ENCODE results near the gene FMN1.
"Not testable (repeated sequence)": the region's sequence is repeated elsewhere in the genome, so short reads cannot be mapped to it uniquely, and the experiment has no call there.

Gene FMN1

DNA sequence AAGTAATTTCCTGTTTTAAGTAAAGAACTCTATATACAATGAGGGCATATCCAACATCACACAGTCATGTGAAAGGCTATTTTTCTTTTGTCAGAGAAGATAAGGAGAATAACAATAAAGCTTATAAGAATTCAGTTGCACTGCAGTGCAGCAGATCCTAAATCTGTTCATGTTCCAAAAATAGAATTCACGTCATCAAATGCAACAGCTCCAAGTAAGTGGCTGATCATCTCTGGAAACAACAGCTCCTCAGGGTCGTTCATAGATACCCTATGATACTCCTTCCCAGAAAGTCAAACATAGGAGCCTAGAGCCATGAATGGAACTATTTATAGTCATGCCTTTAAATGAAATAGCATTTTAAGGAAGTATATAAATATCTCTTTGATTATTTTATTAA is 100.2 kb downstream of the FMN1 start:
- no peak for DNase-seq (ENCODE audit: low spot score)

DNA sequence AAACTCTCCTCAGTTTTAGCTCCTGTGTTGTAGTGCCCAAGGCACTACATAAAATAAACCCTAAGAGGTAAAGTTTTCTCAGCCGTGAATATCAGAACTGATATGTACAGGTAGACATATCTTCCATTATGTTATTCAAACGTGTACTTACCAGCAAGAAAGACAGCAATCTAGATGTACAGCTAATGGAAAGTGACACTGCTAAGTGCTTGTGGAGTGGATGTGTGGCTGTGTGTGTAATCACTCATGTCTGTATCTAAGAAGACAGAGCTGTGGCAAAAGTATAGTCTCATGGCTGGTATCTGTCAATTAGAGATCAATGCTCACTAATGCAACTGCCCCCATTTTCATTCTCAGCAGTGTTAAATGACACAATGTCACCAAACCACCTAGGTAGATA is 101.3 kb downstream of the FMN1 start:
- DNase-seq (ENCODE audit: low spot score): no peak

- peak; percentile 31 for DNase-seq (ENCODE audit: low spot score)
These were observed 102.4 kb downstream of the FMN1 start for GRCh38 chr15:33091983-33092693.

DNA sequence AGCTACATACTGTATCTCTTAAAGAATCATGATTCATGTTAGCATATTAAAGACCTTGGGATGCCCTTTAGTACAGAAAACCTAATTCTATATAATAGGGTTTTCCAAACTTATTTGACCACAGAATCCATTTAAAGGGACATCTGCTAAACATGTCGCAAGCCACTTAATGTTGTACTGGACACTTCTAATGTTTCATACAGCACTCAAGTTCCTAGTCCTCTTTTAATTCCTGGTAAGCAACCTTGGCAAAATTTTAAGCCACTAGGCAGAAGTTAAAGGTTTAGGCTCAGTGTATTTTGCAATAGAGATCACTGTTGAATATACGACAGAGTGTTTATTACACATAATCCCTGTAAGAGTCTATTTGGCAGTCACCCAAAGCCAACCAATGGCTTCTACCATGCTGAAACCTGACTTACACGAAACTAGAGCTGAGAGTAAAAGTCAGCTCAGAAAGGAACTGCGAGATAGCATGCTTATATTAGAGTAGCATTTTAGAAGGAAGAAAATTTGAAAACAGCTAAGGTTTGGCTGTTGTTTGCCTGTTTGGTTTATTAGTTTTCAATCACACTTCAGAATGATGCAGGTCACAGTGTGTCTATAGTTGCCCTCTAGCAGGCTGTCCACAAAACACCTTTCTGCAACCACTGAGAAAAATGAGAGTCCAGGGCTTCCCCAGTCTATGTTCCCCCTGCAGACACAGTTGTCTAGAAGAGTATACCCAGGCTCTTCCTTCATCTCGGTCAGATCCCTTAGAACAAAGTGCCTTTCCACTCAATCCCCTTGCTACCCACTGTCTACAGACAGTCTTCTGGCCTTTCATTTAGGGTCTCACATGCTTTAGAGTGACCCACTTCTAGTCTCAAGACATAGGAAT is 104.4 kb downstream of the FMN1 start:
- peak; percentile 10 for DNase-seq (ENCODE audit: low spot score)

DNA sequence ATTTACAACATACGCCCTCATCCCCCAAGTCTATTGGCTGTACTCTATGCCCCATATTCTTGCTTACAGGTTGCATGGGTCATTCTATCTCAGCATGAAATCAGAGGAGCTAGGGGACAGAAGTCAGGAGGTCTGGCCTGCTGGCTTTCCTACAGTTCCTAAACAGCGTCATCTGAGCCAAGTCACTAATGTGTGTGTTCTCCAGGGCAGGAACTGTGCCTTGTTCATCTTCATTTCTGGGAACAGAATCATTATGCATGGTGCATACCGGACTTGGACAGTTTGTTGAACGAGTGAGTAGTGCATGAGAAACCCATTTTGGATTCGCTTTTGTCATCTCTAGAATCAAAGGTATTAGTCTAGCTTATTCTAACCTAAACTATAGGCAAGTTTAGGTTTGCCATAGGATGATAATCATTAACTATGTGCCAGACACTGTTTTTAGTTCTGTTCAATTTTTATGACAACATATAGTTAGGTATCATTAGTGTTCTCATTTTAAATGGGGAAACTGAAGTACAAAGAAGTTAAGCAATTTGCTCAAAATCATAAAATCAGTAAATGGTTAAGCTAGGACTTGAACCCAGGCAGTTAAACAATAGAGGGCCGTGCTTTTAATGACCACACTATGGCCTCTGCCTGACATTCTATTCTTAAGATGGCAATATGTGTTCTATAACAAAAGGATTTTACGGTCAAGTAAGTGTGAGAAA is 105.2 kb downstream of the FMN1 start:
- DNase-seq (ENCODE audit: low spot score): no peak

- DNase-seq (ENCODE audit: low spot score): peak; percentile 44
These were observed 107.9 kb downstream of the FMN1 start for GRCh38 chr15:33086500-33087121.

GRCh38 chr15:33084661-33085060 is 109.9 kb downstream of the FMN1 start:
- DNase-seq (ENCODE audit: low spot score): no peak

DNA sequence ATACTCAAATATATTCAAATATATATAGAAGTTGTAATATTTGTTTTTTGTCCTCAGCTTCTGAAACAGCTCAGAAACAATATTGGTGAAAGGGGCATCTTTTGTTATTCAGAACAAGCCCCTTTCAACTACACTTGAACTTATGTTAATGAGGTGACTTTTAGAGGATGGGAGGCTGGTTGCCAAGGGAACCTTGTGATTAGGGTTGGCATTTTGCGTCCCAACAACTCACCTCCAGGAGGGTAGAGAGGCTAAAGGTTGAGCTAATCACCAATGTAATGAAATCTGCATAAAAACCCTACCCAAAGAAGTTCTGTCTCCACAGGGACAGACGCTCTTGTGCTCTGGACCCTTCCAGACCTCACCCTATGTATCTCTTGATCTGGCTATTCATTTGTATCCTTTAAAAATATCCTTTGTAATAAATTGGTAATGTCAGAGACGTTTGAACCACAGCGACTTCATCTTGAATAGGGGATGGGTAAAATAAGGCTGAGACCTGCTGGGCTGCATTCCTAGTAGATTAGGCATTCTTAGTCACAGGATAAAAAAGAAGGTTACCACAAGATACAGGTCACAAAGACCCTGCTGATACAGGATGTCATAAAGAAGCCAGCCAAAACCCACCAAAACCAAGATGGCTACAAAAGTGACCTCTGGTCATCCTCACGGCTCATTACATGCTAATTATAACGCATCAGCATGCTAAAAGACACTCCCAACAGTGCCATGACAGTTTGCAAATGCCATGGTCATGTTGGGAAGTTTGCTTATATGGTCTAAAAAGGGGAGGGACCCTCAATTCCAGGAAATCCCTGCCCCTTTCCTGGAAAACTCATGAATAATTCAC is 111.1 kb downstream of the FMN1 start:
- no peak for DNase-seq (ENCODE audit: low spot score)

GRCh38 chr15:33080006-33080405 is 114.5 kb downstream of the FMN1 start:
- DNase-seq (ENCODE audit: low spot score): no peak

- DNase-seq (ENCODE audit: low spot score): no peak
These were observed 115.9 kb downstream of the FMN1 start for GRCh38 chr15:33078607-33079006.

GRCh38 chr15:33076937-33077336 is 117.6 kb downstream of the FMN1 start:
- DNase-seq (ENCODE audit: low spot score): no peak

- DNase-seq (ENCODE audit: low spot score): no peak
These were observed 119.6 kb downstream of the FMN1 start for GRCh38 chr15:33074942-33075341.

- DNase-seq (ENCODE audit: low spot score): no peak
These were observed 120.3 kb downstream of the FMN1 start for GRCh38 chr15:33074212-33074611.

GRCh38 chr15:33071451-33071850 is 123.1 kb downstream of the FMN1 start:
- DNase-seq (ENCODE audit: low spot score): no peak

DNA sequence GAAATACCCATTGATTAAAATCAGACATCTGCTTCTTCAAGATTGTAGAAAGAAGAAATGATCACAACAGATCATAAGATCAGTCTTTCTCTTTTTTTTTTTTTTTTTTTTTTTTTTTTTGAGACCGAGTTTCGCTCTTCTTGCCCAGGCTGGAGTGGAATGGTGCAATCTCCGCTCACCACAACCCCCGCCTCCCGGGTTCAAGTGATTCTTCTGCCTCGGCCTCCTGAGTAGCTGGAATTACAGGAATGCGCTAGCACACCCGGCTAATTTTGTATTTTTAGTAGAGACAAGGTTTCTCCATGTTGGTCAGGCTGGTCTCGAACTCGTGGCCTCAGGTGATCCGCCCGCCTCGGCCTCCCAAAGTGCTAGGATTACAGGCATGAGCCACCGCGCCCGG is 124.6 kb downstream of the FMN1 start:
- DNase-seq (ENCODE audit: low spot score): not testable (repeated sequence)

GRCh38 chr15:33069161-33069560 is 125.4 kb downstream of the FMN1 start:
- DNase-seq (ENCODE audit: low spot score): no peak

DNA sequence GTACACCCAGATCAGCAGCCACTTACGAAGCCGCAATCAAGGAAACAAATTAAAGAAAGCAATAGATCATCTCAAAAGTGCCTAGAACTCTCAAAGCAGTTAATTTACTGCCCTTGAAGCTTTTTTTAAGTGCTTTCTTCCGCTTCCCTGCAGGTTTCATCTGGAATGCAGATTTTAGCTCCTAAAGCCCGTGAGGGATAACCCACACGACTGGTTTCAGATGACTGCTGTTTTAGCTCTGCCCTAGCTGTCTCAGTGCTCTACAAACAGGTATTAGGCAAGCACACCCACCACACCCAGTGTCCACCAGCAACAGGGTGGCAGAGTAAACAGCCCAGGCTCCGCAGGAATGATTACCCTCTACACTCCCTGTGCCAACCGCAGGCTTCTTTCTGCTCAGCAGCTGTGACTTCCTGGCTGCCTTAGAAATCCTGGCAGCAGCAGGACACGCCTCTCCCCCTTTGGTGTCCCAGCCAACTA is 126.0 kb downstream of the FMN1 start:
- DNase-seq (ENCODE audit: low spot score): peak; percentile 24

DNA sequence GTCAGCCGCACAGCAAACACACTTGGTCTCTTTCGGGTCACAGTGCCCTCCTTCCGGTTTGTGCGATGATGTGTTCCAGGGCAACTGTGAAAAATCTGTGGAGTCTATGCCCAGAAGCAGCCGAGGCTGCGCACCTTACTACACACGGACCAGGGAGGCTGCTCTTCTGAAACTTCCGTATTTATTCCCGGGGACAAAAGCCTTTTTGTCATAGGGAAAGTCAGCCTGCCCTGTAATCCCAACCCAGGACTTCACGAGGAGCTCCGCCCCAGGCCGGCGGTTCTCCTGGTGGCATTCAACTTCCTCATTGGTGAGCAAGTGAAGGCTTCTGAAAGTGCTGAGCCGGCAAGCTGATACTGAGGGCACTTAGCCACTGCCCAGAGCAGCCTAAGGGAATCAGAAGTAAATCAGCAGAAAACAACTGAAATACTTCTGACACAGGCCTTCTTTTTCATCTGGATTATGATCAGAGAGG is 126.5 kb downstream of the FMN1 start:
- DNase-seq (ENCODE audit: low spot score): peak; percentile 5

DNA sequence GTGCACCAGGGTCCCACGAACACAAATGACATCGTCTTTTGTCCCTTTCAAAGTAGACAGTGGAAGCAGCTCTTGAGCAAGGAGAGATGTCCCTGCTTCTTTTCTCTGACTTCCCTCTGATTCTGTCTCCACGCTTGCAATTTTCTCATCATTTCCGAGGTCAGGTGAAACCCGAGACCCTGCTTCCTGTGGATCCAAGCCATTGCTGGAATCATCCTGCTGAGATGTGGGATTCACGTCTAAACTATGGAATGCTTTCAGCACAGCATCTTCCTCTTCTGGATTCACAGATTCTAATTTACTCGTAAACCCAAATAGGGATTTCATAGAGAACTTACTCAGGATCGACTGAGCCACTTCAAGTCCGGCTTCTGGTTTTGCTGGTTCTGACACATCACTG is 127.1 kb downstream of the FMN1 start:
- DNase-seq (ENCODE audit: low spot score): no peak

GRCh38 chr15:33066584-33066983 is 127.9 kb downstream of the FMN1 start:
- no peak for DNase-seq (ENCODE audit: low spot score)

DNA sequence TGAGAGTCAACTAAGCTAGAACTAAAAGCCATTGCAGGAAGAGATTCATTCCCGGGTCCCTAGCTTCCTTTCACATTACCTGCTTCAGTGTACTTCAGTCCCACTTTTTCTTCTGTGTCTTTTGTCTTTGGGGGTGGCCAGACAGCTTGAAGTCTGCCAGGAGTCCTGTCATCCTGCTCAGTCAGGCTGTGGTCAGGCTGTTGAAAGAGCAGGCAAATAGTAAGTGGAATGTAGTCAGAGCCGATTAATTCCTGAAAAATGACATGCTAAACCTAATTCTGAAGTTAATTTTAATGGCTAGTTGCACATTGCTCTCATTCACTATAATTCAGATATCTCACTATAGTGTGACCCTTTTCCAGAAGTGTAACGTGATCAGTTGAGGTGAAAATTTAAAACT is 129.6 kb downstream of the FMN1 start:
- DNase-seq (ENCODE audit: low spot score): no peak
